ENCODE data around the gene AUTS2.

The AUTS2 gene

GRCh38 chr7:69719717-69720116 lies 121.4 kb downstream of the AUTS2 start:
- DNase-seq (ENCODE audit: low read depth, low spot score), result no peak

- no peak for DNase-seq (ENCODE audit: low read depth, low spot score)
Observed at GRCh38 chr7:69722843-69723242, 124.6 kb downstream of the AUTS2 start.

- DNase-seq (ENCODE audit: low read depth, low spot score), result no peak
Observed at GRCh38 chr7:69723663-69724062, 125.4 kb downstream of the AUTS2 start.

DNA sequence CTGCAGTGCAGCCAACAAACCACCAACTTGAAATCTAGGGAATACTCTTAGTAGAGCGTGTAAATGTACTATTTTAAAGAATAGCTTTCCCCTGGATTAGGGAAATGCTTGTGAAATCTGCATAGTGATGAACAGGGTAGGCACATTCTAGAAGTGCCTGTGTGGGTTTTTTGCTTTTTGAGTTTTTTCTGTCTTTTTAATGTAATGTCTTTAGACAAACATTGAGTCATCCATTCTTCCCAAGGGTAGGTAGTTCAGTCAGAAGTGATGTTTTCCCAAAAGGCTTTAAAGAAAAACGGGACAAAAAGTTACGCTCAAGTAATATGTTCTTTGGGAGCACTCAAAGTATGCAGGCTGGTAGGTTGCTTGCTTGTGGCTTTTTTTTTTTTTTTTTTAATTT lies 130.0 kb downstream of the AUTS2 start:
- DNase-seq (ENCODE audit: low read depth, low spot score), result no peak

DNA sequence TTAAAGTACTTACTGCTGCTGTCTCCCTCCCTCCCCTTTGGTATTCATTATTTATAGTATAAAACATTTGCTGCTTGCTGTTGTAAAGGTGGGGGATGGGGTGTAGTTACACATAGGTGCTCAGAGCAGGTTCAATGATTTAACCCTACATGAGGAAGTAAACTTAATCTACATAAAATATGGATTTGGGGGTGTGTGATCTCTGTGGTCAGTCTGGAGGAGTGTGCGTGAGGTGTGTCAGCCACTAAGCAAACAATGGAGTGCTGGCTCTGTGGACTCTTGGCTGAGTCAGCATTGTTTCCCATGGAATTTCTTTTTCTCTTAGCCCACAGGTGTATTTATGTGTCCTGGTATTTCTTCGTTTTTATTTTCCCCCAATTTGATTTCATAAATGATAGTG lies 133.9 kb downstream of the AUTS2 start:
- DNase-seq (ENCODE audit: low read depth, low spot score), result no peak

- DNase-seq (ENCODE audit: low read depth, low spot score), result no peak
Observed at GRCh38 chr7:69735582-69735981, 137.3 kb downstream of the AUTS2 start.

DNA sequence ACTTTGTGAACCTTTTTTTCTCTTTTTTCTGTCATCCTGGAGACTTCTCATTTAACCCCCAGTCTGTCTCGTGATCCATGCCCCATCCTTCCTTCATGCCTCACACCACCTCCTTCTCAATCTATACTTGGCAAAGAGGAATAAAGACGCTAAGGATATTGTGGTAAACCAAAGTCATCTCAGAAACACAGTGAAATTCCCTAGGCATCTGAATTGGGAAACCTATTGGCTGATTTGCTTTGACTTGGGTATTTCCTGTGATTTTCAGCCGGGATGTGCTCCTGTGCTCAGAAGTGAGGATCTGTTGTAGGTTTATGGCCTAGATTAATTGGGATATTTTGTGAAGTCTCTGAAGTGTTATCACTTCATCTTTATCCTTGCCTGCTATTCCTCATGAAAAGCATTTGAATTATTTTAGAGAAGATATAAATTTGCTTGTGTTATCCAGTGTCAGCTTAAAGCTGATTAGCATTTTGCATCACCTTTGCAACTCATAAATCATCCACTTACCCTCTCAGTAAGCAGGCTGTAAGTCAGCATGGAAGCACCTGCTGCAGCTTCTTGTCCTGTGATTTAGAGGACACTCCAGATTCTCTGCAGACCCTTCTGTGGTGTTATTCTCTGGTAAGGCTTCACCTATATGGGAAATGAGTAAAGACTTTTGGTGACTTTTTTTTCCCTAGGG lies 138.0 kb downstream of the AUTS2 start:
- no peak for DNase-seq (ENCODE audit: low read depth, low spot score)

DNA sequence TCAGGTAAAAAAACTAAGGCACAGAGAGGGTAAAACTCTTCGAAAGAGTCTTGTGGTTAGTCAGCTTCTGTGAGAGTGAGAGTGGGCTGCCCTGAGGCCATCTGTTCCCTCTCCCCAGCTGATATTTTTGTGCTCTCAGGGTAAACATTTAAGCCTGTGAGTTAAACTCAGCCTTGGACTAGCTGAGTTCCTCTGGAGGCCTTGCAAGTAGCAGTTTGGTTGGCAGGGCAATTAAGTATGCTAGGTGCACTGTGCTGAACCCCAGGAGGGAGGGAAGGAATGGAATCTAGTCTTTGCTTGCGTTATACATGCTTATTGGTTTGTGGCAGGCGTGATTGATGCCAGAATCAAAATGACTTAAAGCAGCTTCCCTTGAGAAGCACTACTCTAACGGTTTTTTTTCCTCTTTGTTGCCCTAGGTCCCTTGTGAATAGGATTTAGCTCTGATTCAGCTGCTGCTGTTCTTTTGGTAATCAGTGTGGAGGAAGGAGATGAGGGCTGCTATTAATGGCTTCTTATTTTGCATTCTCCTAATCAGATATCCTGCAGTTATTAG lies 140.2 kb downstream of the AUTS2 start:
- no peak for DNase-seq (ENCODE audit: low read depth, low spot score)

DNA sequence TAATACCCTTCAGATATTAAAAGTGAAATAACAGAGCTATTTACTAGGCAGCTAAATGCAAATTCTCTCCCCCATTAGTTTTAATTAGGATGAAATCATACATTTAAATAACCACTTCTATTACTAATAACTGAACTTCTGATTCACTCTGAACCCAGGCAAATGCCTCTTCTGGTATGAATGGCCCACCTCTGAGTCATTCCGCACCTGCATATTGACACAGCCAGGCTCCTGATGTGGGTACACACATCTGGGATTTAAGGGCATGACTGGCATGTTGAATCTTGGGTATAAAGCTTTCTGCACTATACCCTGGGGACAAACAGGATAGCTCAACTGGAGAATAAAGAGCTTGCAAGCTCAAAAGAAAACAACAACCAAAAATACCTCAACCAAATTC lies 140.9 kb downstream of the AUTS2 start:
- DNase-seq (ENCODE audit: low read depth, low spot score), result no peak

DNA sequence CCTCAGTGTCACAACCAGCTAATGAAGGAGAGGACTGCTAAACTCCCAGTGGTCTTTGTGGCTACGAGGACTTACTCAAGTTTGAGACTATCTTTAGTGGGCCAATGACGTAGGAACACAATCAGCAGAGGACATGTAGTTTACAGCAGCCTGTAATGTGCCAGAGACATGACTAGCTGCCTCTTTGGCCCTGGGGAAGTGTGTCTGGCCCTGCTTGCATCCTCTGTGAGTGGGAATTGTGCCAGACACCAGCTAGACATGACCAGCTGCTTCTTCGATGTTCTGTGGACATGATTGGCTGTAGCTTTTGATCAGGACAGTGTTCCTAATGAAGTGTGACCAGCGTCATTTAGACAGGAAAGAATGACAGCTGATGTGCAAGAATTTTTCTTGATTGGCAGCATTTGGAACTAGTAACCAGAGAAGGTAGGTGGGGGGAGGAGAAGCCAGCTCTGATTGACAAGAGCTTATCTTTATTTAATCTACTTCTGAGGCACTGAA lies 141.7 kb downstream of the AUTS2 start:
- DNase-seq (ENCODE audit: low read depth, low spot score), result no peak

GRCh38 chr7:69742237-69742636 lies 144.0 kb downstream of the AUTS2 start:
- no peak for DNase-seq (ENCODE audit: low read depth, low spot score)

DNA sequence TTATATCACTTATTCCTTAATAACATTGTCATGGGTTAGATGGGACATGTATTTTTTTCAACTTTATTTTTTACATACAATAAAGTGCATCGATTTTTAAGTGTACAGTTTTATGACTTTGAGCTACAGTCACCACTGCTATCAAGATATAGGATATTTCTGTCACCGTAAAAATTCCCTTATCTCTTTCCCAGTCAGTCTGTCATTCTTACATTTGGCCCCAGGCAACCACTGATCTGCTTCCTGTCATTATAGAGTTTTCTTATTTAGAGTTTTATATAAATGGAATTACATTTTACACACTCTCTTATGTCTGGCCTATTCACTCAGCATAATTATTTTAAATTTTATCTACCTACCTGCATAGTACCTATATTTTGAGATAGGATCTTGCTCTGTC lies 145.2 kb downstream of the AUTS2 start:
- DNase-seq (ENCODE audit: low read depth, low spot score), result no peak

DNA sequence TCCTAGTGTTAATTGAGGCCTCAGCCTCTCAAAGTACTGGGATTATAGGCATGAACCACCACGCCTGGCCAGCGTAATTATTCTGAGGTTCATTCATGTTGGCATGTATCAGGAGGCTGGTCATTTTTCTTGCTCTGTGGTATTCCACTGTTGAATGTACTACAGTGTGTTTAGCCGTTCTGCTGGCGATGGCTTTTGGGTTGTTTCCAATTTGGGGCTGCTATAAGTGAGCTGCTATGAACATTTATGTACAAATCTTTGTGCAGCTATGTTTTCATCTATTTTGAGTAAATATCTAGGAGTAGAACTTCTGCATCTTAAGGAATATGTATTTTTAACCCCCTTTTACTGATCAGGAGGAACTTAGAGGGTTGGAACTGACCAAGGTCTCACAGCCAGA lies 145.8 kb downstream of the AUTS2 start:
- DNase-seq (ENCODE audit: low read depth, low spot score), result no peak

DNA sequence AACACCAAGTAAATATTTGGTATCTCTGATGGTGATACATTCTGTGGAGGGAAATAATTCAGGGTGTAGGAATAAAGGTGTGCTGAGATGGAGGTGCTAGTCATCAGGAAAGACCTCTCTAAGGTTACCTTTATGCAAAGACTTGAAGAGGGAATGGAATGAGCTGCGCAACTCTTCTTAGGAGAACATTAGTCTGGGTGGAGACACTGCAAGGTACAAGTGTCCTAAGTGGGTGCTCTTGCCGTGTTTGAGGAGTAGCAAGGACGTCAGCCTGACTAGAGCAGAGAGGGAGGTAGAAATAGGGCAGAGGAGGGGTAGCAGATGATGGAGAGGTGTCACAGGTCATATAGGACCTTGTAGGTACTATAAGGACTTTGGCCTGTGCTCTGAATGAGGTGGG lies 148.1 kb downstream of the AUTS2 start:
- no peak for DNase-seq (ENCODE audit: low read depth, low spot score)

DNA sequence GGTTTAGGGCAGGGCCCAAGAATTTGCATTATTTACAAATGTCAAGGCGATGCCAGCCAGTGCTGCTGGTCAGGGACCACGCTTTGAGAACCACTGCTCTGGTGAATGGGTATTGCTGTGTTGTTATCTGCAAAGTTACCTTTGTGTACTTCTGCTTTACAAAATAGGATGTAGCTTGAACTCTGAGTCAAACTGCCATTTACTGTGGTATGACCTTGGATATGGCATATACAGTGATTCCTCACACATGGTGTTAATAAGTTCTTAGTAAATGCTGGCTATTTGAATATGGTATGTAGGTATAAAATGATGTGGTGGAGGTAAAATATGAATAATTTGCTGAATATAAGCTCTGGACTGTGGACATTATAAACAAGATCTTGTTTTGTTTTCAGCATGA lies 148.9 kb downstream of the AUTS2 start:
- no peak for DNase-seq (ENCODE audit: low read depth, low spot score)

DNA sequence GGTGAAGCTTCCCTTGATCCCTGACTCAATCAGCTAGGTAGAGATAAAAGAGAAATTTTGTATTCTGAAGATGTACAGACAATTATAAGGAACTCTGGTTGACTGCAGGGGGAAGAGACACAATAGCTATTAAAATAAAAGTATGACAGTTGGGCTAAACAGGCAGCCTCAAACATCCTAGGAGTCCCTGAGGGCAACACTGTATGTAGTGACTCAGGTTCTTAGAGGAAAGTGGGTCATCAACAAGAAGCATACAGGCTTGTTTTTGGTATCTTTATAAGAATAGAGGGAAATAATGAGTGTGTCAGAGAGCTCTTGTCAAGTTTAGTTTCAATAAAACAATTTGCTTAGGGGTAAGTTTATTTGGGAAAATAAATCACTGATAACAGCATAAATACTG lies 150.3 kb downstream of the AUTS2 start:
- no peak for DNase-seq (ENCODE audit: low read depth, low spot score)

DNA sequence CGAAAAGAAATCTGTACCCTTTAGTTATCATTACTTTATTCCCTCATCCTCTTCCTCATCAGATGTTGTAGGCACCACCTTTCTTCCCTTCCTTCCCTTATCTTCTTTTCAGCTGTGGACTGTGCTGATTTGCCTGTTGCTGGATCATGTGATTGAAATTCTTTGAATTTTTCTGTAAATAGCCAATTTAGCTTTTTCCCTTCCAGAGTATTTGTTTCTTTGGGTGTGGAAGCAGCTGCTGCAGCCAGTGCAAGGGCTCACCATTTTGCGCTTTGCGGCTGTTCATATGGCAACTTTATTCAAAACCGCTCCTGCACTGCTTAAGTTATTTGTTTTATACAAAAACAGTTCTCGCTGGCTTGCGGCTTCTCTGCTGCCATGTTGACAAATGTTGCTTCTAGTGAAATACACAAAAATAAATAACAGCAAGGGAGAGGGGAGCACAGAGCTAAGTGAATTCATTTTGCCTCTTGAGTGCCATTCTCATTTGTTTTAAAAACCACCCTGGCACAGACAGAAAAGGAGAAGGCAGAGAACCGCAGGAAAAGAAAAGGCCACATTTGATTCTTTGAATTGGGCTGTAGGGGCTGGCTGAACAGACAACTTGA lies 151.2 kb downstream of the AUTS2 start:
- no peak for DNase-seq (ENCODE audit: low read depth, low spot score)

- DNase-seq (ENCODE audit: low read depth, low spot score), result no peak
Observed at GRCh38 chr7:69749994-69750393, 151.7 kb downstream of the AUTS2 start.

GRCh38 chr7:69751026-69751425 lies 152.8 kb downstream of the AUTS2 start:
- no peak for DNase-seq (ENCODE audit: low read depth, low spot score)

DNA sequence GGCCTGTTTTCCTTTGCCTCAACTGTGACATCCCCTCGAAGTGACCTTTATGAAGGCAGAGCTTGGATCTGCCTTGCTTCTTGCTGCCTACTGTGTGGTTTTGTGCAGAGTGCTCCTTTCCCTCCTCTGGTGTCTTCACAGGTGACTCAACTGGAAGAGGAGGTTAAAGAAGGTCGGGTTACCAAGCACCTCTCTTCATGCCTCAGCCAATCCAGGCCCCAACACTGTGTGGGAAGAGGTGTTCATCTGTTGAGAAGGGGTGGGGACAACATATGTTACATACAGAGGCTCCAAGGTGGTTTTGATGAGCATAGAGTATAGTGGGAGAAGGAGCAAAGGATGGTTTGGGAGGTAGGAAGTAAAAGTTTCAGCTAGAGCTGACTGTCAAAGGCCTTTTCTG lies 155.7 kb downstream of the AUTS2 start:
- DNase-seq (ENCODE audit: low read depth, low spot score), result no peak

GRCh38 chr7:69754476-69754875 lies 156.2 kb downstream of the AUTS2 start:
- no peak for DNase-seq (ENCODE audit: low read depth, low spot score)

DNA sequence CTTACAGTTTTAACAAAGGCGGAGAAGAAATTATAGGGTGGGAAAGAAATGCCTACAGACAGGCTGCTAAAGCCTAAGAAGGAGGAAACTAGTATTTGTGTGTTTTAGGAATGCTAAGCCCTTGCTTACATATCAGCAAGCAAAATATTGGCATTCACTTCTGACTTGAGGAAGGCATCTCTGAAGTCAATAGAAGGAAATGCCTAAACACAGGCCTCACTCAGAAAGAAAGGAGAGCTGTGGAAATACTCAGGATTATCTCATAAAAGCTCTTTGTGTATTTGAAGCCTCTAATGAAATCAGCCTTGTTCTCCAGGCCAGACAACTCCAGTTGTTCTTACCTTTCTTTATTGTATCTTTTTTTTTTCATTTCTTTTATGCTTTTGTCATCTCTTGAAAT lies 158.0 kb downstream of the AUTS2 start:
- DNase-seq (ENCODE audit: low read depth, low spot score), result no peak

DNA sequence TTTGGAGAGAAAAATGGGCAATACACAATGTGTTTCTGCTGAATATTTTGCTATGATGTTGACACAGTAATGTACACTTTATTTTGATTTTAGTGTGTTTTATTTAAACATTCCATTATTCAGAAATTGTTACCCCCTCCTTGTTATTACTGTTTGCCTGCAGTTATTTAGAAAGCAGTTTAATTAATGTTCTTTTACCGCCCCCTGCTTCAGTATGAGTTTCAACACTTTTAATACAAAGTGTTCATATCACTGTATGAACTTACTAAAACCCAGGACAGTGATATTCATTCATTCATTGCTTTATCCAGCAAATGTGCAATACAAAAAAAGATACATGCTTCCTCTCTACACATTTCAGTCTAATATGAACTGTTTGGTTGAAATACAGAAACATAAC lies 159.3 kb downstream of the AUTS2 start:
- no peak for DNase-seq (ENCODE audit: low read depth, low spot score)
